Measurements from ENCODE around the gene VEZT.
"Not testable (repeated sequence)": the region's sequence is repeated elsewhere in the genome, so short reads cannot be mapped to it uniquely, and the experiment has no call there.

DNA sequence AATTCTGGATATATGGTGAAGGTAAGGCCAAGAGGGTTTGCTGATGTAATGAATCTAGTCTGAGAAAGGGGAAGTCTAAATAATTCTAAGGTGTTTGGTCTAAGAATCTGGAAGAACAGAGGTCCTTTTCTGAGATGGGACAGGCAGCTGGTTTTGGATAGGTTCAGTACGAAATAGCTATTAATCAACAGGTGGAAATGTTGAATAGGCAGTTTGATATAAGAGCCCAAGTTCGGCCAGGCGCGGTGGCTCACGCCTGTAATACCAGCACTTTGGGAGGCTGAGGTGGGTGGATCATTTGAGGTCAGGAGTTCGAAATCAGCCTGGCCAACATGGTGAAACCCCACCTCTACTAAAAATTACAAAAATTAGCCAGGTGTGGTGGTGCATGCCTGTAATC, 97.1 kb downstream of the VEZT start:
- not testable (repeated sequence) for TF ChIP-seq CTCF (IDR thresholded peaks at IDR 0.05 in 2 of 3, conservative IDR thresholded peaks at IDR 0.05 in 1 of 3; ENCODE audit: borderline replicate concordance in 1 of 3, insufficient read depth in 1 of 3, low read depth in 2 of 3, low read length in 2 of 3); EZH2phosphoT487 (IDR thresholded peaks at IDR 0.05; ENCODE audit: borderline replicate concordance); POLR2A (IDR thresholded peaks at IDR 0.05; ENCODE audit: borderline replicate concordance, extremely low read depth, insufficient read depth, insufficient read length)

Measured in HCT116 (cell line).